Uterus (tissue), 4 donors: ENCODE measurements around the gene IL13RA1. TPM values are rescaled to one million over a fixed set of nuclear protein-coding genes. Genes with fewer than 3 reads are reported as not detected.
A peak's percentile ranks its signal among the peaks of the same experiment; 100 is the strongest.

ENCODE experiments used
- DNase-seq, 2 donors: peaks; one replicate each; pipeline ENCODE4 v3.0.0-alpha.2; 2019 to 2020
- H3K27ac ChIP-seq, 2 donors: fragments of 200-600 bp; sonication (generic); 1 replicate in 1 of 2; 2 replicates in 1 of 2; pipeline ENCODE4 v1.5.1; 2016 to 2018
- H3K27me3 ChIP-seq, 2 donors: fragments of 200-600 bp; sonication (generic); one replicate each; pipeline ENCODE4 v1.5.1; 2018 to 2019; ENCODE audit warnings: control low read depth in 1 of 2
- H3K36me3 ChIP-seq, 2 donors: fragments of 200-600 bp; sonication (generic); one replicate each; pipeline ENCODE4 v1.5.1; 2019; ENCODE audit warnings: control low read depth in 1 of 2
- H3K4me1 ChIP-seq, 2 donors: fragments of 200-600 bp; sonication (generic); one replicate each; pipeline ENCODE4 v1.5.1; 2018 to 2019; ENCODE audit warnings: control low read depth in 1 of 2
- H3K4me3 ChIP-seq, 2 donors: fragments of 200-600 bp; sonication (generic); 1 replicate in 1 of 2; 2 replicates in 1 of 2; pipeline ENCODE4 v1.5.1; 2018 to 2019; ENCODE audit warnings: mild to moderate bottlenecking in 1 of 2
- H3K9me3 ChIP-seq, 2 donors: fragments of 200-600 bp; sonication (generic); one replicate each; pipeline ENCODE4 v1.5.1; 2019; ENCODE audit warnings: control low read depth in 1 of 2
- CTCF ChIP-seq, 4 experiments: fragments of 200-600 bp in 2 of 4; fragments of 450-650 bp in 2 of 4; sonication (generic) in 2 of 4; IDR thresholded peaks; one replicate each; pipeline ENCODE4 v1.5.1; 2016 to 2019; ENCODE audit warnings: antibody characterized with exemption in 4 of 4, mild to moderate bottlenecking in 2 of 4, moderate library complexity in 1 of 4
- POLR2A ChIP-seq, 2 donors: fragments of 450-650 bp; IDR thresholded peaks; one replicate each; pipeline ENCODE4 v1.6.1; 2016; ENCODE audit warnings: antibody characterized with exemption in 2 of 2, mild to moderate bottlenecking in 1 of 2, moderate library complexity in 1 of 2
- intact Hi-C: fragments of 100-400 bp; cut with DNase I; formaldehyde crosslinking; loops from one replicate; pipeline ENCODE4 v1.15.1; 2023; ENCODE audit warnings: low total_unique reads
- total RNA-seq, 4 donors: library from RNA; depleted of rRNA in 3 of 4; stranded (reverse); fragments of >200 nt in 3 of 4; gene quantifications; one replicate each; pipeline versions ENCODE4 v1.1.0 to v1.2.4, GENCODE V29; 2014 to 2023
- donor health status: DM: yes; HTN: yes; CAD: no.

The IL13RA1 gene
- total RNA-seq, 4 donors from 2014 or later = 20.2 to 60.0 (median 39.9) TPM

GRCh38 chrX:118772051-118772450, 44.6 kb downstream of the IL13RA1 start:
- H3K9me3 ChIP-seq = no peaks in the 10 kb centered on the region
- TF ChIP-seq CTCF (IDR thresholded peaks at IDR 0.05) = no peak
- TF ChIP-seq POLR2A (IDR thresholded peaks at IDR 0.05) = no peak
- intact Hi-C loops = no loop called here
- no peak for DNase-seq
- no peaks in the 10 kb centered on the region for H3K36me3 ChIP-seq
- no peaks in the 10 kb centered on the region for H3K4me1 ChIP-seq
- no peak overlapping the region for H3K27ac ChIP-seq
- no peaks in the 10 kb centered on the region for H3K27me3 ChIP-seq
- H3K4me3 ChIP-seq = no peak overlapping the region

DNA sequence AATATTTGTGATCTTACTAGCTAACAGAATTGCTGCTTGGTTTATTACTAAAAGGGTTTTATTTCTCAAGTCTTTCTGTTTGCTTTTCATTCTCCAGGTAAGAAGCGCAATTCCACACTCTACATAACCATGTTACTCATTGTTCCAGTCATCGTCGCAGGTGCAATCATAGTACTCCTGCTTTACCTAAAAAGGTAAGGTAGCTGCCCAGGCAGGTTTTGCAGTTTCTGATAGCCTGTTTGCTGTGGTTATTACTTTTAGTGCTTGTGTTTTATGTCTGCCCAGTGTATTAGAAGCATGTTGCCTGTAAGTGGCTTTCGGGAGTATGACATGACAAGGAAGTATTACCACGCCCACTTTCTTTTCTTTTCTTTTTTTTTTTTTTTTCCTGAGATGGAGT, 46.4 kb downstream of the IL13RA1 start:
- TF ChIP-seq POLR2A (IDR thresholded peaks at IDR 0.05) (no peak), CTCF (IDR thresholded peaks at IDR 0.05) (no peak)

GRCh38 chrX:118779581-118779980, 52.2 kb downstream of the IL13RA1 start:
- no peak for DNase-seq
- no peak overlapping the region for H3K4me3 ChIP-seq
- TF ChIP-seq CTCF (IDR thresholded peaks at IDR 0.05) (no peak), POLR2A (IDR thresholded peaks at IDR 0.05) (no peak)
- peak overlapping the region; percentile 37 to 51 for H3K27ac ChIP-seq
- H3K36me3 ChIP-seq = no peaks in the 10 kb centered on the region
- H3K4me1 ChIP-seq = no peaks in the 10 kb centered on the region
- no peaks in the 10 kb centered on the region for H3K9me3 ChIP-seq
- H3K27me3 ChIP-seq = no peaks in the 10 kb centered on the region
- intact Hi-C loops = no loop called here

More for the DNA sequence above, 46.4 kb downstream of the IL13RA1 start:
- no peaks in the 10 kb centered on the region for H3K27me3 ChIP-seq
- no peak for DNase-seq
- intact Hi-C loops = no loop called here
- no peak overlapping the region for H3K4me3 ChIP-seq
- H3K36me3 ChIP-seq = no peaks in the 10 kb centered on the region
- H3K27ac ChIP-seq = no peak overlapping the region
- no peaks in the 10 kb centered on the region for H3K9me3 ChIP-seq
- no peaks in the 10 kb centered on the region for H3K4me1 ChIP-seq

DNA sequence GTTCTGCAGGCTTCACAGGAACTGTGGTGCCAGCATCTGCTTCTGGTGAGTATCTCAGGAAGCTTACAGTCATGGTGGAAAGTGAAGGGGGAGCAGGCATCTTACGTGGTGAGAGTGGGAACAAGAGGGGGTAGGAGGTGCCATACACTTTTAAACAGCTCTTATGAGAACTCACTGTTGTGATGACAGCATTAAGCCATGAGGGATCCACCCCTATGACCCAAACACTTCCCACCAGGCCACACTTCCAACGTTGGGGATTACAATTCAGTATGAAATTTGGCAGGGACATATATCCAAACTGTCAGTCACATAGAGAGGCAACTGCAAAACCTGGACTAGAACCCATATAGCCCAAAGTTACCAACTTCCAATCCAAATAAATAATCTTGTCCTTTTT, 53.1 kb downstream of the IL13RA1 start:
- DNase-seq = no peak
- H3K27ac ChIP-seq = peak overlapping the region; percentile 51 to 67
- H3K27me3 ChIP-seq = no peaks in the 10 kb centered on the region
- H3K4me3 ChIP-seq = no peak overlapping the region
- no peaks in the 10 kb centered on the region for H3K4me1 ChIP-seq
- H3K9me3 ChIP-seq = no peaks in the 10 kb centered on the region
- no peaks in the 10 kb centered on the region for H3K36me3 ChIP-seq
- TF ChIP-seq POLR2A (IDR thresholded peaks at IDR 0.05) (no peak), CTCF (IDR thresholded peaks at IDR 0.05) (no peak)
- intact Hi-C loops = no loop called here

DNA sequence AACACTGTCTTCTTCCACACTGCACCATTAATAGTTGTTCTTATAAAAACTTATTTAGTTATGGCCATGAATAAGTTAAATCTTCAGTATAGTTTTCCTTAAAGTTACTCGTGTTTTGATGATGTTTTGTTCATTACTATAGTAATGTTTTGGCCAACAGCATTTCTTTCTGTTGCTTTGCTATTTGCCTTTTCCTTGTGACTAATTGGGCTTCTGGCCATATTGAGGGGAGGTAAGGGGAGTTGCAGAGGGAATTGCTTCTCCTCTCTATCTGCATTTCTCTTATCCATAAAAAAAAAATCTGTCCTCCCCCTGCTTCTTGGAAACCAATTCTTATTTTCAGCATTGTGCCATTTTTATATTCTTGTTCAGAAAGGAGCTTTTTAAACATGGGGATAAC, 53.5 kb downstream of the IL13RA1 start:
- Histone ChIP-seq H3K9me3 (no peaks in the 10 kb centered on the region), H3K27me3 (no peaks in the 10 kb centered on the region), H3K4me1 (no peaks in the 10 kb centered on the region), H3K4me3 (no peak overlapping the region), H3K27ac (peak overlapping the region; percentile 51 to 67), H3K36me3 (no peaks in the 10 kb centered on the region)
- intact Hi-C loops = no loop called here
- no peak for TF ChIP-seq POLR2A (IDR thresholded peaks at IDR 0.05)
- no peak for TF ChIP-seq CTCF (IDR thresholded peaks at IDR 0.05)
- peak in 1 of 2 donors; percentile 33 for DNase-seq
